Measurements from ENCODE around the gene SPATA13. TPM values are rescaled to one million over a fixed set of nuclear protein-coding genes. Genes with fewer than 3 reads are reported as not detected.

SPATA13 gene
- total RNA-seq, 3 donors from 2014 or later (not counting 1 experiment from before 2014, with no cell fraction given): 108 to 141 (median 141) TPM

DNA sequence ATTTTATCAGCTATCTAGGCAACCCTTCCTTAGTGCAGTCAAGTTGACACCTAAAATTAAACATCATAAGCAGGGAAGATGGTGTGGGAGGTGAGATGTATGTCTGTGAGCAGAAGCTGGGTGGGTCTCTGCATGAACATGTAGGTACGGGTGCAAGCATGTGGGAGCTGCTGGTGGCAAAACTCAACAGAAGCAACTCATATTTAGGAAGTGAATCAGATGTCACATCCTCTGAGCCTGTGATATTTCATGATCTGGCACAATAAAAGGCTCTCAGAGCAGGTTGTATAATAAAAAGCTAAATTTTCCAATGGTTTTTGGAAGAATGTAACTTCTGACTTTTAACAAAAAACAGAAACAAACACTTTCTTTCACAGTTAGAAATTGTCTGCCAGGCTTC is 193.2 kb downstream of the SPATA13 start:
- Mint-ChIP-seq H3K4me3 (no peak overlapping the region), H3K27ac (no peak overlapping the region)

DNA sequence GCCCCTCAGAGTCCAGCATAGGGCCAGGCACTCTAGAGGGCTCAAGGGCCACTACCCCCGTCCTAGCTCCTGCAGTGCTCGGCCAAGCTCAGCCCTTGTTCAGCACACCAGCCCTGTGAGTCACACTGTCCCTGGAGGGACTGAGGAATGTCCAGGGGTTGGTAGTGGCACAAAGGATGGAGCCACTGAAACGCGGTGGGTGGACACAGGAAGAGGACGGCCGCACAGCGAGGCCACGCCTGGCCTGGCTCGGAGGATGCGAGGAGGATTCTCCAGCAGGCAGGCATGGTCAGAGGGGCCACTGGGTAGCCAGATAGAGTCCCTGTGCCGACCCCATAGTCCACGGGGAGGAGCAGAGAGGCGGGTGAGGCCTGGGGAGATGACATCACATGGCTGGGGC is 194.6 kb downstream of the SPATA13 start:
- TF ChIP-seq, protein P1, sequence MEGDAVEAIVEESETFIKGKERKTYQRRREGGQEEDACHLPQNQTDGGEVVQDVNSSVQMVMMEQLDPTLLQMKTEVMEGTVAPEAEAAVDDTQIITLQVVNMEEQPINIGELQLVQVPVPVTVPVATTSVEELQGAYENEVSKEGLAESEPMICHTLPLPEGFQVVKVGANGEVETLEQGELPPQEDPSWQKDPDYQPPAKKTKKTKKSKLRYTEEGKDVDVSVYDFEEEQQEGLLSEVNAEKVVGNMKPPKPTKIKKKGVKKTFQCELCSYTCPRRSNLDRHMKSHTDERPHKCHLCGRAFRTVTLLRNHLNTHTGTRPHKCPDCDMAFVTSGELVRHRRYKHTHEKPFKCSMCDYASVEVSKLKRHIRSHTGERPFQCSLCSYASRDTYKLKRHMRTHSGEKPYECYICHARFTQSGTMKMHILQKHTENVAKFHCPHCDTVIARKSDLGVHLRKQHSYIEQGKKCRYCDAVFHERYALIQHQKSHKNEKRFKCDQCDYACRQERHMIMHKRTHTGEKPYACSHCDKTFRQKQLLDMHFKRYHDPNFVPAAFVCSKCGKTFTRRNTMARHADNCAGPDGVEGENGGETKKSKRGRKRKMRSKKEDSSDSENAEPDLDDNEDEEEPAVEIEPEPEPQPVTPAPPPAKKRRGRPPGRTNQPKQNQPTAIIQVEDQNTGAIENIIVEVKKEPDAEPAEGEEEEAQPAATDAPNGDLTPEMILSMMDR (IDR thresholded peaks at IDR 0.05): no peak
- H3K36me3 Mint-ChIP-seq: no peaks in the 10 kb centered on the region
- Histone ChIP-seq H3K27me3 (ENCODE audit: control insufficient read depth, insufficient read depth, low read length) (no peaks in the 10 kb centered on the region), H3K9me3 (ENCODE audit: control insufficient read depth, insufficient read depth, low read length) (no peaks in the 10 kb centered on the region), H3K4me3 (ENCODE audit: low read length) (no peak overlapping the region), H3K4me1 (ENCODE audit: control insufficient read depth, insufficient read depth, low read length) (no peaks in the 10 kb centered on the region), H3K27ac (ENCODE audit: low read length) (no peak overlapping the region), H3K36me3 (ENCODE audit: control insufficient read depth, insufficient read depth, low read length) (no peaks in the 10 kb centered on the region)
- DNase-seq: no peak
- no peak overlapping the region for H3K27ac Mint-ChIP-seq
- H3K9me3 Mint-ChIP-seq: no peaks in the 10 kb centered on the region
- no peak overlapping the region for H3K4me3 Mint-ChIP-seq
- 96% methylated on average over 13 of the region's 13 CpGs for WGBS (ENCODE audit: insufficient coverage)
- no peaks in the 10 kb centered on the region for H3K4me1 Mint-ChIP-seq
- ATAC-seq: no peak
- intact Hi-C loops (cut with micrococcal nuclease): no loop called here
- no peaks in the 10 kb centered on the region for H3K27me3 Mint-ChIP-seq (ENCODE audit: low read depth in 2 of 2)

More for the DNA sequence above, 193.2 kb downstream of the SPATA13 start:
- TF ChIP-seq, protein P1 (IDR thresholded peaks at IDR 0.05): no peak
- no peaks in the 10 kb centered on the region for H3K4me1 ChIP-seq (ENCODE audit: control insufficient read depth, insufficient read depth, low read length)
- H3K27me3 ChIP-seq (ENCODE audit: control insufficient read depth, insufficient read depth, low read length): no peaks in the 10 kb centered on the region
- no peak overlapping the region for H3K27ac ChIP-seq (ENCODE audit: low read length)
- H3K9me3 Mint-ChIP-seq: no peaks in the 10 kb centered on the region
- DNase-seq (no peak), ATAC-seq (no peak)
- no peaks in the 10 kb centered on the region for H3K27me3 Mint-ChIP-seq (ENCODE audit: low read depth in 2 of 2)
- H3K36me3 ChIP-seq (ENCODE audit: control insufficient read depth, insufficient read depth, low read length): no peaks in the 10 kb centered on the region
- no peaks in the 10 kb centered on the region for H3K36me3 Mint-ChIP-seq
- H3K9me3 ChIP-seq (ENCODE audit: control insufficient read depth, insufficient read depth, low read length): no peaks in the 10 kb centered on the region
- intact Hi-C loops (cut with micrococcal nuclease): no loop called here
- no peaks in the 10 kb centered on the region for H3K4me1 Mint-ChIP-seq
- 75% methylated on average over 1 of the region's 1 CpG for WGBS (ENCODE audit: insufficient coverage)
- no peak overlapping the region for H3K4me3 ChIP-seq (ENCODE audit: low read length)

DNA sequence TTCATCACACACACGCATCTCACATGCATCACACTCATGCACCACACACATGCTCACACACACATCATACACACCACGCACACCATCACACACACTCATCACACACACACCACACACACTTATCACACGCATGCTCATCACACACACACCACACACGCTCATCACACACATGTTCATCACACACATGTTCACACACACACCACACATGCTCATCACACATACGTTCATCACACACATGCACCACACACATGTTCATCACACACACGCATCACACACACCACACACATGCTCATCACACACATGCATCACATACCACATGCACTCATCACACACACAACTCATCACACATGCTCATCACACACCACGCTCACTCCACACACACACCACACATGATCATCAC is 195.8 kb downstream of the SPATA13 start:
- DNase-seq (no peak), ATAC-seq (no peak)
- H3K4me3 ChIP-seq (ENCODE audit: low read length): no peak overlapping the region
- no peaks in the 10 kb centered on the region for H3K9me3 Mint-ChIP-seq
- TF ChIP-seq, protein P1 (IDR thresholded peaks at IDR 0.05): no peak
- H3K27ac ChIP-seq (ENCODE audit: low read length): no peak overlapping the region
- H3K27ac Mint-ChIP-seq: no peak overlapping the region
- no peaks in the 10 kb centered on the region for H3K4me1 Mint-ChIP-seq
- H3K4me1 ChIP-seq (ENCODE audit: control insufficient read depth, insufficient read depth, low read length): no peaks in the 10 kb centered on the region
- H3K27me3 ChIP-seq (ENCODE audit: control insufficient read depth, insufficient read depth, low read length): no peaks in the 10 kb centered on the region
- intact Hi-C loops (cut with micrococcal nuclease): no loop called here
- H3K9me3 ChIP-seq (ENCODE audit: control insufficient read depth, insufficient read depth, low read length): no peaks in the 10 kb centered on the region
- no peak overlapping the region for H3K4me3 Mint-ChIP-seq
- H3K27me3 Mint-ChIP-seq (ENCODE audit: low read depth in 2 of 2): no peaks in the 10 kb centered on the region
- H3K36me3 ChIP-seq (ENCODE audit: control insufficient read depth, insufficient read depth, low read length): no peaks in the 10 kb centered on the region
- 97% methylated on average over 7 of the region's 7 CpGs for WGBS (ENCODE audit: insufficient coverage)
- H3K36me3 Mint-ChIP-seq: no peaks in the 10 kb centered on the region

Other genes starting within 250 kb of the SPATA13 start
- gene C1QTNF9, start 148.9 kb downstream of the SPATA13 start, total RNA-seq: under 1 TPM in 1 of 3 donors, not detected in 2; 0.25 TPM

Data from natural killer cell (primary cell).